Neural crest cell (in vitro differentiated cells): Measurements from ENCODE around the gene CTIF. TPM values are rescaled to one million over a fixed set of nuclear protein-coding genes. Genes with fewer than 3 reads are reported as not detected.

Experiments
- DNase-seq: peaks from one replicate; pipeline ENCODE4 v3.0.0; 2021; ENCODE audit warnings: low read depth, mixed read lengths, low spot score
- H3K27ac Mint-ChIP-seq: one replicate; pipeline ENCODE4 v1.8.0; 2021; ENCODE audit warnings: mild to moderate bottlenecking, mixed read lengths; ENCODE audit not compliant: unreplicated experiment
- H3K27me3 Mint-ChIP-seq: 2 replicates; pipeline ENCODE4 v1.8.0; 2021; ENCODE audit warnings: low read depth, mild to moderate bottlenecking, mixed read lengths
- H3K36me3 Mint-ChIP-seq: 2 replicates; pipeline ENCODE4 v1.8.0; 2021; ENCODE audit warnings: low read depth, mild to moderate bottlenecking, mixed read lengths
- H3K4me1 Mint-ChIP-seq: 2 replicates; pipeline ENCODE4 v1.8.0; 2021; ENCODE audit warnings: mixed read lengths
- H3K4me3 Mint-ChIP-seq: one replicate; pipeline ENCODE4 v1.8.0; 2021; ENCODE audit warnings: mild to moderate bottlenecking, mixed read lengths
- H3K9me3 Mint-ChIP-seq: 2 replicates; pipeline ENCODE4 v1.8.0; 2021; ENCODE audit warnings: mixed read lengths
- CTCF ChIP-seq: fragments of 200-600 bp; sonication (generic); conservative IDR thresholded peaks from 2 replicates; pipeline ENCODE4 v1.5.0; 2021; ENCODE audit warnings: antibody characterized with exemption, mild to moderate bottlenecking
- total RNA-seq: library from RNA; stranded (reverse); gene quantifications from 2 replicates; pipeline ENCODE4 v1.2.1, GENCODE V29; 2021

CTIF gene
- total RNA-seq, 1 donor from 2014 or later = 52.6 TPM

GRCh38 chr18:48683661-48684060 lies 144.8 kb downstream of the CTIF start:
- Mint-ChIP-seq H3K27me3 (no peaks in the 10 kb centered on the region), H3K9me3 (no peaks in the 10 kb centered on the region), H3K4me1 (peaks cover 36% of the 10 kb centered on the region), H3K36me3 (peaks cover 10% of the 10 kb centered on the region), H3K27ac (peak overlapping the region; percentile 43), H3K4me3 (no peak overlapping the region)
- TF ChIP-seq CTCF = no peak
- no peak for DNase-seq

DNA sequence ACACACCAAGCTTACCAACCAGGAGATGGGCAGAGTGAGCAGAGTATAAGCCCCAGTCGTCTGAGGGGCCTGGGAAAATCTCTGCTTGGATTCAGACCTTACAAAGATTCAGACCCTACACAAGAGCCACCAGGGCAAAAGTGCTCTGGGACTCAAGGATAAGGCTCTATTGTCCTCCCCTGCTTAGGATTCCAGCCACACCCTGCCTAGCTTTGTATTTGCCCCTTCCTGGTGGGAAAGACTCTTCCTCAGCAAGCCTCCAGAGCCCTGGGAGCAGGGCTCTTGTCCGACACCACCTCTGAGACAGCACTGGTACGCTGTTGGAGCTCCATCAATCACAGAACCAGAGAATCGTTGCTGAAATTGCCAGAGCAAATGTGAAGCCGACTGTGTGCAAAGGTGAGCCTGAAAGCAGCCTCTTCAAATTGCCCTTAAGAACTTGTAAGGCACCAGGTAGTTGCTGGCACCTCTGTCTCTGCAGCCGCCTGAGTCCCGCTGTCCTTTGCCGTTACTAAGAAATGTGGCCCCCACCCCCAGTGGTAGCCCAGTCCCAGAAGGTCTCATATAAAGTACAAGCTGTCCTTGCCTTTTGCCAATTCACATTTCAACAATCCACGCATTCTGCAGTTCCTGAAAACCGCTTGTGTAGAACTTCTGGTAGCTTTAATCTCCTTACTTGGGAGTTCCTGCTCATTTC lies 148.7 kb downstream of the CTIF start:
- peaks cover 12% of the 10 kb centered on the region for H3K4me1 Mint-ChIP-seq
- no peak for DNase-seq
- no peaks in the 10 kb centered on the region for H3K9me3 Mint-ChIP-seq
- no peaks in the 10 kb centered on the region for H3K27me3 Mint-ChIP-seq
- peaks cover 12% of the 10 kb centered on the region for H3K36me3 Mint-ChIP-seq
- H3K4me3 Mint-ChIP-seq = no peak overlapping the region
- no peak for TF ChIP-seq CTCF
- no peak overlapping the region for H3K27ac Mint-ChIP-seq

GRCh38 chr18:48688961-48689360 lies 150.1 kb downstream of the CTIF start:
- Mint-ChIP-seq H3K36me3 (peaks cover 10% of the 10 kb centered on the region), H3K27me3 (no peaks in the 10 kb centered on the region), H3K27ac (no peak overlapping the region), H3K4me1 (peaks cover 12% of the 10 kb centered on the region), H3K4me3 (no peak overlapping the region), H3K9me3 (no peaks in the 10 kb centered on the region)
- DNase-seq = no peak
- TF ChIP-seq CTCF = no peak

DNA sequence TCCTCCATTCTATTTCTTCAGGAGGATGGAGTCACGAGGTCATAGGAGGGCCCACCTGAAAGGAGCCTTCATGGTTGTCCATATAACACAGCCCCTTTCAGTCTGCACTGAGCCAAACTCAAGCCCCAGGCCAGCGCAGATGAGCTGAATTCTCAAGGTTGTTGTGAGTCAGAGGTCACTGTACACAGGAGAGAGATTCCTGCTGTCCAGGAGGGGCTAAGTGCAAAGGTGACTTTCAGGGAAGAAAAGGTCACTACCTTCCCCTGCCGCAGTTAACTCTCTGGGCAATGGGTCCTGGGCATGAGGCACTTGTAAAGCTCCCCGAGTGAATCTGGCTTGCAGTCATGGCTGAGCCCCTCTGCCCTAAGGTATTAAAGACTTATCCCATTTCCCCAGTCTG lies 150.7 kb downstream of the CTIF start:
- Mint-ChIP-seq H3K9me3 (no peaks in the 10 kb centered on the region), H3K27ac (no peak overlapping the region), H3K36me3 (peaks cover 10% of the 10 kb centered on the region), H3K27me3 (no peaks in the 10 kb centered on the region), H3K4me3 (no peak overlapping the region), H3K4me1 (peaks cover 12% of the 10 kb centered on the region)
- no peak for DNase-seq
- TF ChIP-seq CTCF = no peak

DNA sequence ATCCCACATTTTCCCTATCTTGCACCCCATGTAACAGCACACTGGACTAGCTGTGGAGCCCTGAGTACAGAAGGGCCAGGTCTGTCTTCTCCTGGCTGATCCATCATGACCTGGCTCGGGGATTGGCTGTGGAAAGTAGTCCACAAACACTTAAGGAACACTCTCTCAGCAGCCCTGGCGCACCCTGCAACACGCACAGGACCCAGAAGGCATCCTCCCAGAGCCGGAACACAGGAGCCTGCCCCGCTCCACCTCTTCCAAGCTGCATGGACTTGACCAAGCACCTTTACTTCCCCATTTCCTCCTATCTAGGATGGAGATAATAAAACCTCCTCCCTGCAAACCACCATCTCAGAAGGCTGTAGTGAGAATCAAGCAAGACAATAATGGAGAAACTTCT lies 151.7 kb downstream of the CTIF start:
- no peak overlapping the region for H3K27ac Mint-ChIP-seq
- peaks cover 6% of the 10 kb centered on the region for H3K36me3 Mint-ChIP-seq
- no peaks in the 10 kb centered on the region for H3K27me3 Mint-ChIP-seq
- no peak overlapping the region for H3K4me3 Mint-ChIP-seq
- TF ChIP-seq CTCF = no peak
- no peaks in the 10 kb centered on the region for H3K9me3 Mint-ChIP-seq
- peaks cover 20% of the 10 kb centered on the region for H3K4me1 Mint-ChIP-seq
- no peak for DNase-seq
